Suprapubic skin (tissue), 4 donors: Measurements from ENCODE around the gene CDH4. TPM values are rescaled to one million over a fixed set of nuclear protein-coding genes. Genes with fewer than 3 reads are reported as not detected.

Experiments
- DNase-seq, 2 donors: peaks; one replicate each; pipeline ENCODE4 v3.0.0-alpha.2; 2019; ENCODE audit warnings: low spot score in 2 of 2
- H3K27ac ChIP-seq: fragments of 200-600 bp; sonication (generic); one replicate; pipeline ENCODE4 v1.5.1; 2019
- H3K27me3 ChIP-seq: fragments of 200-600 bp; sonication (generic); one replicate; pipeline ENCODE4 v1.5.1; 2019
- H3K36me3 ChIP-seq: fragments of 200-600 bp; sonication (generic); one replicate; pipeline ENCODE4 v1.5.1; 2019
- H3K4me1 ChIP-seq: fragments of 200-600 bp; sonication (generic); one replicate; pipeline ENCODE4 v1.5.1; 2019
- H3K4me3 ChIP-seq: fragments of 200-600 bp; sonication (generic); one replicate; pipeline ENCODE4 v1.5.1; 2019; ENCODE audit warnings: mild to moderate bottlenecking
- H3K9me3 ChIP-seq: fragments of 200-600 bp; sonication (generic); one replicate; pipeline ENCODE4 v1.5.1; 2019
- EP300 ChIP-seq: sonication (generic); formaldehyde crosslinking; IDR thresholded peaks from one replicate; pipeline ENCODE4 v1.6.1; 2017; ENCODE audit warnings: antibody characterized with exemption
- POLR2A ChIP-seq, 2 donors: fragments of 450-650 bp; IDR thresholded peaks; one replicate each; pipeline ENCODE4 v1.6.1; 2017; ENCODE audit warnings: antibody characterized with exemption in 2 of 2, mild to moderate bottlenecking in 2 of 2, moderate library complexity in 2 of 2
- POLR2AphosphoS5 ChIP-seq, 3 donors: sonication (generic); formaldehyde crosslinking; IDR thresholded peaks; one replicate each; pipeline ENCODE4 v1.6.1; 2017; ENCODE audit warnings: antibody characterized with exemption in 3 of 3
- WGBS: methylation state at CpG from one replicate; pipeline ENCODE4 v1.1.5; 2018; 5-methylcytosine and 5-hydroxymethylcytosine counted together
- total RNA-seq, 4 donors: library from RNA; depleted of rRNA; stranded (reverse); fragments of >200 nt; gene quantifications; one replicate each; pipeline ENCODE4 v1.1.0, GENCODE V29; 2016
- TF ChIP-seq, protein P1 (sequence below), 2 donors: fragments of 200-600 bp in 1 of 2; fragments of 450-650 bp in 1 of 2; sonication (generic) in 1 of 2; IDR thresholded peaks; one replicate each; pipeline ENCODE4 v1.5.1; 2016 to 2019; ENCODE audit warnings: antibody characterized with exemption in 2 of 2, mild to moderate bottlenecking in 1 of 2, moderate library complexity in 1 of 2

Gene CDH4
- total RNA-seq, 4 donors from 2014 or later: 0.91 to 5.9 (median 2.6) TPM

DNA sequence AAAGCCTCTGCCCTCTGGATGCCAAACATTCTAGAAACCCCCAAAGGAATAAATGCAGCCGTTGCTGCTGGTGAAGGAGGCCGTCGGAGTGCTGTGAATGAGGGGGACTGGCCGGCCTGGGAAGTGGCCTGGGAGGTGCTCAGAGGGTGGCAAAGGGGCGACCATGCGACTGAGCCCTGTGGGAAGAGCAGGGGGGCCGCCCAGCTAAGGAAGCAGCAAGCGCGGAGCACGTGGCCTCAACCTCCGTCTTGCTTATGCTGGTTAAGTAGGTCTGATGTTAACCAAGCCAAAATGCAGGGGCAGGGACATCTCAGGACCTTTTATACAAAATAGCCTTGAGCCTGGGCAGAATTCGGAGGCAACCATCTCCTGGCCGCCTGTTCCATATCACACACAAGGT is 432.1 kb downstream of the CDH4 start:
- WGBS: 25% methylated on average over 13 of the region's 13 CpGs
- H3K27ac ChIP-seq: peak overlapping the region; percentile 65
- TF ChIP-seq, protein P1, sequence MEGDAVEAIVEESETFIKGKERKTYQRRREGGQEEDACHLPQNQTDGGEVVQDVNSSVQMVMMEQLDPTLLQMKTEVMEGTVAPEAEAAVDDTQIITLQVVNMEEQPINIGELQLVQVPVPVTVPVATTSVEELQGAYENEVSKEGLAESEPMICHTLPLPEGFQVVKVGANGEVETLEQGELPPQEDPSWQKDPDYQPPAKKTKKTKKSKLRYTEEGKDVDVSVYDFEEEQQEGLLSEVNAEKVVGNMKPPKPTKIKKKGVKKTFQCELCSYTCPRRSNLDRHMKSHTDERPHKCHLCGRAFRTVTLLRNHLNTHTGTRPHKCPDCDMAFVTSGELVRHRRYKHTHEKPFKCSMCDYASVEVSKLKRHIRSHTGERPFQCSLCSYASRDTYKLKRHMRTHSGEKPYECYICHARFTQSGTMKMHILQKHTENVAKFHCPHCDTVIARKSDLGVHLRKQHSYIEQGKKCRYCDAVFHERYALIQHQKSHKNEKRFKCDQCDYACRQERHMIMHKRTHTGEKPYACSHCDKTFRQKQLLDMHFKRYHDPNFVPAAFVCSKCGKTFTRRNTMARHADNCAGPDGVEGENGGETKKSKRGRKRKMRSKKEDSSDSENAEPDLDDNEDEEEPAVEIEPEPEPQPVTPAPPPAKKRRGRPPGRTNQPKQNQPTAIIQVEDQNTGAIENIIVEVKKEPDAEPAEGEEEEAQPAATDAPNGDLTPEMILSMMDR (IDR thresholded peaks at IDR 0.05): no peak
- TF ChIP-seq POLR2AphosphoS5 (IDR thresholded peaks at IDR 0.05) (no peak), EP300 (no peak), POLR2A (IDR thresholded peaks at IDR 0.05) (no peak)
- DNase-seq: no peak
- H3K36me3 ChIP-seq: no peaks in the 10 kb centered on the region
- peaks cover 38% of the 10 kb centered on the region for H3K27me3 ChIP-seq
- no peaks in the 10 kb centered on the region for H3K9me3 ChIP-seq
- H3K4me3 ChIP-seq: peak overlapping the region; percentile 9
- peaks cover 15% of the 10 kb centered on the region for H3K4me1 ChIP-seq

DNA sequence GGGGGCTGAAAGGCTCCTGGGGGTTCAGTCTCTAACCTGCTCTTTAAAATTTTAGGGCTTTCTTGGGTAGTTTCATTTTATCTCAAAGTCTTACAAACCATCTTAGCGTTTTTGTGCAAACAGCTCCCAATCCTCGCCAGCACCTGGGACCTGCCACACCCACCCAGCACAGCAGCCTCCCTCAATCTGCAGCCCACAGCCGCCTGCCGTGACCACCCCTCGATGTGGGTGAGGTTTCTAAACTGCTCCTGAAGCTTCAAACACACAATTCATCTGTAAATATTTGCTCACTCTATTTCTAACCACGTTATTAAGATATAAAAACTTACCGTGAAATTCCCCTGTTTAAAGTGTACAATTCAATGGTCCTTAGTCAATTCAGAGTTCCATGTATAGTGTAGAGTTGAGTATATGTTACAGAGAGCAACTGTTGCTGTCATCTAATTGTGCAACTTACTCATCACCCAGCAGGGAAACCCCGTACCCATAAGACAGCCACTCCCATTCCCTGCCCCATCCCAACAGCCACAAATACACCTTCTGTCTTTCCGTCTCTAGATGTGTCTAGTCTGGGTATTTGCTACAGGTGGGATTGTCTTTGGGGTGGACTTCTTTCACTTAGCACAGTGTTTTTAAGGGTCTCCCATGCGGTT is 432.6 kb downstream of the CDH4 start:
- no peak for DNase-seq
- Histone ChIP-seq H3K4me3 (no peak overlapping the region), H3K27ac (no peak overlapping the region), H3K9me3 (no peaks in the 10 kb centered on the region), H3K4me1 (peaks cover 15% of the 10 kb centered on the region), H3K36me3 (no peaks in the 10 kb centered on the region), H3K27me3 (peaks cover 36% of the 10 kb centered on the region)
- 39% methylated on average over 10 of the region's 10 CpGs for WGBS
- TF ChIP-seq POLR2A (IDR thresholded peaks at IDR 0.05) (no peak), POLR2AphosphoS5 (IDR thresholded peaks at IDR 0.05) (no peak), EP300 (no peak)
- TF ChIP-seq, protein P1 (IDR thresholded peaks at IDR 0.05): no peak

DNA sequence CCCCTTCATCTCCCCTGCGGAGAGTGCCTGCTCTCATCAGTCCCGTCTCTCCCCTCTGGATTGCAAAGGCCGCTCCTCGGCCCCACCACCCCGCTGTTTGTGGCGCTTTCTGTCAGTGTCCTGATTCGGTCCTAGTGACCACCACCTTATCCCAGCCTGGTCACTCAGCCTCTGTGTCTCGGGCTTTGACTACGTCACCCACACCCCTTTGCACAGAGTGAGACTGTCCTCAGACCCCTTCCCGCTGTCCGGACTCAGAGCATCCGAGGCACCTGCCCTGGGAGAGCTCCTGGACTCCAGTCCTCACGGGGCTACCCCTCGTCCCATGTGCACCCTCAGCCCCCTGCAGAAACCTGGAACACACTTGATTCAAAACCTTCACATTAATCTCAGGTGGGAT is 433.4 kb downstream of the CDH4 start:
- no peaks in the 10 kb centered on the region for H3K36me3 ChIP-seq
- H3K27me3 ChIP-seq: peaks cover 36% of the 10 kb centered on the region
- H3K9me3 ChIP-seq: no peaks in the 10 kb centered on the region
- no peak for TF ChIP-seq POLR2A (IDR thresholded peaks at IDR 0.05)
- no peak for TF ChIP-seq POLR2AphosphoS5 (IDR thresholded peaks at IDR 0.05)
- no peak for TF ChIP-seq EP300
- TF ChIP-seq, protein P1 (IDR thresholded peaks at IDR 0.05): no peak
- peaks cover 15% of the 10 kb centered on the region for H3K4me1 ChIP-seq
- WGBS: 87% methylated on average over 14 of the region's 14 CpGs
- H3K4me3 ChIP-seq: no peak overlapping the region
- no peak overlapping the region for H3K27ac ChIP-seq
- DNase-seq: no peak

DNA sequence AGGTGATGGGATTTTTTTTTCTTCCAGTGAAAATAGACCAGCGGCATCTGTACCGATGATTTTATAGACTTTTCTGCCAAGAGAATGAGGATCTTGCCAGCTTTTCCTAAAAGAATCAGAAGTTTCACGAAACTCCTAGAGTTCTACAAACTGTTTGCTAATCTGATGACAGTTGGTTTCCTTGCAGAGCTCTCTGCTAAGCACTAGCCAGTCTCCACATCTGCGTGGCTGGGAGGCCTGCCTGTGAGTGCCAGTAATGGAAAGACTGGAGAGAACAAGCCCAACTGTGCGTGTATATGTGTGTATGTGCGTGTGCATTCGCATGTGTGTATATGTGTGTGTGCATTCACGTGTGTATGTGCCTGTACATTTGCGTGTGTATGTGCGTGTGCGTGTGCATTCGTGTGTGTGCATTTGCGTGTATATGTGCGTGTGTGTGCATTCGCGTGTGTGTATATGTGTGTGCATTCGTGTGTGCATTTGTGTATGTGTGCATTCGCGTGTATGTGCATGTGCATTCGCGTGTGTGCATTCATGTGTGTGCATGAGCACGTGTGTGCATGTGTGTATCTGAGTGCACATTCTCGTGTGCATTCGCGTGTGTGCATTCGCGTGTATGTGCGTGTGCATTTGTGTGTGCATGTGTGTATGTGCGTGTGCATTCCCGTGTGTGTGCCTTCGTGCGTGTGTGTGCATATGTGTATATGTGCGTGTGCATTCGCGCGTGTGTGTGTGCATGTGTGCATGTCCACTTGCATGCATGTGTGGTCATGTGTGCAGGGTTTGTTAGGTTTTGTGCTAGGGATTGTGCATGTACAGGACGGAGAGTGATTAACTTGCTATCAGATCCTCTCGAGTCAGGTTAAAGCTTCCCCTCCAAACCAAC is 434.2 kb downstream of the CDH4 start:
- Histone ChIP-seq H3K4me3 (no peak overlapping the region), H3K4me1 (peaks cover 15% of the 10 kb centered on the region), H3K9me3 (no peaks in the 10 kb centered on the region), H3K27ac (no peak overlapping the region), H3K36me3 (no peaks in the 10 kb centered on the region), H3K27me3 (peaks cover 40% of the 10 kb centered on the region)
- 87% methylated on average over 38 of the region's 38 CpGs for WGBS
- no peak for TF ChIP-seq EP300
- no peak for TF ChIP-seq POLR2AphosphoS5 (IDR thresholded peaks at IDR 0.05)
- TF ChIP-seq, protein P1 (IDR thresholded peaks at IDR 0.05): no peak
- TF ChIP-seq POLR2A (IDR thresholded peaks at IDR 0.05): no peak
- DNase-seq: no peak

DNA sequence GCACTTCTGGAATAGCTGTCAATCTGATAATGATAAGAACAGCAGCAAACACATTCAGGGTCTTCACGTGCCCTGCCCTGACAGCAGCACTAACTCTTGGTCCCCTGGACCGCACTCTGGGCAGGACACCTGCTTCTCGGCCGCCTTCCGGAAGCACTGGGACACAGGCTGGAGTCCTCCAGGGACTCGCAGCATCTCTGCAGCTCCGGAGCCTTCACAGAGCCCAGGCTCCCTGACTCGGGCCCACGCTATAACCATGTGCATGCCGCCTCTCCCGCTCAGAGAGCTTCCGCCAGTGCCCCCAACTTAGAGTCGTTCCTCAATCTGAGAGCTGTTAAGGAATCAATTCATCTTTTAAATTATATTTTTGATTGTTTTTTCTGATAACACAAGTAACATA is 436.4 kb downstream of the CDH4 start:
- Histone ChIP-seq H3K4me1 (peaks cover 9% of the 10 kb centered on the region), H3K4me3 (no peak overlapping the region), H3K9me3 (no peaks in the 10 kb centered on the region), H3K27ac (no peak overlapping the region), H3K27me3 (peaks cover 39% of the 10 kb centered on the region), H3K36me3 (no peaks in the 10 kb centered on the region)
- 86% methylated on average over 13 of the region's 13 CpGs for WGBS
- no peak for DNase-seq
- TF ChIP-seq, protein P1 (IDR thresholded peaks at IDR 0.05): no peak
- no peak for TF ChIP-seq POLR2A (IDR thresholded peaks at IDR 0.05)
- TF ChIP-seq EP300: no peak
- no peak for TF ChIP-seq POLR2AphosphoS5 (IDR thresholded peaks at IDR 0.05)
